Measurements from ENCODE around the gene STARD4.

STARD4 gene

DNA sequence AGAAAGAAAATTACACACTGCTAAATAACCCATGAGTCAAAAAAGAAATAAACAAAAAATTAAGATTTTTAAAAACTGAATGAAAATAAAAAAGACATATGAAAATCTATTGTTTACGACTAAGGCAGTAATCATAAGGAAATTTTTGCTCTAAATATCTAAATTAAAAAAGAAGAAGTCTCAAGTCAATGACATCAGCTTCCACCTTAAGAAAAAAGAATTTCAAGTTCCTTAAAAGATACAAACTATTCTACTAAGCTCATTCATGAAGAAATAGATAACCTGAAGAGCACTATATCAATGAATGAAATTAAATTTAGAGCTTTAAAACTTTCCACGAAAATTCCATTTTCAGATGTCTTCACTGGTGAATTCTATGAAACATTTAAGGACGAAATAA, 15.7 kb upstream of the STARD4 start:
- DNase-seq (ENCODE audit: low read depth, low spot score), result no peak

DNA sequence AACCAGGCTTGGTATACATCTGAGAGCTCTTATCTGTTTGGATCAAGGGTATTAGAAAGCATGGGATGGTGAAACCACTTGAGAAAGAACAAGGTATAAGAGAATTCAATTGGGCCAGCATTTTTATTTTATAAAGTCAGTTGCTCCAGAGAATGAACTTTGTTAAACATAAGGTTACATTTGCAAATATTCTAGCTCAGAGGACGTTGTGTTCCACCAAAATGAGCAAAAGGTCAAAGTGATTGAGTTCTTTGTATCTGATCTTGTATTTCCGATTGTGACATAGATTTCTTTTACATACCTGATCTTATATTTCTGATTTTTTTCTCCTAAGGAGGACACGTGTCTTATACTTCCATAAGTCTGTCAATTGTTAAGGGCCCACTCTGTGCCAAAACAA, 8.6 kb upstream of the STARD4 start:
- DNase-seq (ENCODE audit: low read depth, low spot score), result no peak

DNA sequence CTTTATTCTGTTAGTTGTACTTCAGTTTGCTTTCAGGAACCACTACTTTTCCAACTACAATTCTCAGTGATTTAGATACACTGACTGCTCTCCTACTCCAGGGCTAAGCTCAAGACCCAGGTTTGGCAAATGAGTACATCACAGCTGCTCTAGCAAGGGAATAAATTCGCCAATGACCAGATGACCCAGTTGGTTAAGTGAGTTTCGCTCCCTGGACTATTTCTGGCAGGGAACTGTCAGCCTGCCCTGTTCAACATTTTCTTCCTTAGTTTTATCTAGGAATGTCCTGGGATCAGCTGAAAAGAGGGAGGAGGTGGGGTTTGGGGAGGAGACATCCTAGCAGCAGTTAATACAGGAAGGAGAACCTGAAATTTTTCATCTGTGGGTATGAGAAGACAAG, 6.4 kb upstream of the STARD4 start:
- DNase-seq (ENCODE audit: low read depth, low spot score), result no peak

DNA sequence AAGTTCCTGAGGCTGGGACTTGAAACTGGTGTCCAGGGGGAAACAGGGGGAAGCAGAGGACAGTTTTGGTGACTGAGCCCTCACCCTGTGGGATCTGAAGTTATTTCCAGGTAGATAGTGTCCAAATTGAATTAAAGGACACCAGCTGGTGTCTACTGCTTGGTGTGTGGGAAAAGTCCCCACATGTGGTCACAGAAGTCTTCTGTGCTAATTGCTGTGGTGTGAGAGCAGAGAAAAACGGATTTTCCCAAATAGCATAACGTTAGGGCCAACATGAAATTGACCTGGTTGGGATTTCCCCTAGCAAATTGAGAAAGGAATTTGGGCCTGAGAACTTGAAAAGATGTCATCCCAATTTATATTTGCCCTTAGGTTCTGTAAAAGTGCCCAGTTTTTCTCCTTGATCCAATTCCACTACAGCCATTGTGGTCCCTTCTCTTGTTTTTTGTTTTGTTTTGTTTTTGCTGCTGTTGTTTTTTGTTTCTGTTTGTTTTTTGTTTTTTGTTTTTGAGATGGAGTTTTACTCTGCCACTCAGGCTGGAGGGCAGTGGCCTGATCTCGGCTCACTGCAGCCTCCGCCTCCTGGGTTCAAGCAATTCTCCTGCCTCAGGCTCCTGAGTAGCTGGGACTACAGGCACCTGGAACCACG, 5.6 kb upstream of the STARD4 start:
- no peak for DNase-seq (ENCODE audit: low read depth, low spot score)

DNA sequence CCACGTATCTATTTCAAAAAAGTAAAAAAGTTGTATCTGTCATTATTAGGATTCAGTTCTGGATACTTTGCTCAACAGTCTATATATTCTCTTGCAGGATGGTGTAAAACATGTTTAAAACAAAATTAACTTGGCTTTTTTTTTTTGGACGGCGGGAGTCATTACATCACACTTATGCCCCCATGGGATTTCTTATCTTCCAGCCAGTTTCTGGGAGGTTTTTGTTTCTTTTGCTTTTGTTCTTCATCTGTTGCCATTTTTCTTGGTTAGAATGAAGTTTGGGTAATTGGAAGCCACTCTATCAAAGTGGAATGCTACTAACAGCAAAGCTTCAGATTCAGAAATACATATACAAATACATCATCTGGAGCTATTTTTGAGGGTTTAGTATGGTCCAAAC, 1.8 kb upstream of the STARD4 start:
- no peak for DNase-seq (ENCODE audit: low read depth, low spot score)

DNA sequence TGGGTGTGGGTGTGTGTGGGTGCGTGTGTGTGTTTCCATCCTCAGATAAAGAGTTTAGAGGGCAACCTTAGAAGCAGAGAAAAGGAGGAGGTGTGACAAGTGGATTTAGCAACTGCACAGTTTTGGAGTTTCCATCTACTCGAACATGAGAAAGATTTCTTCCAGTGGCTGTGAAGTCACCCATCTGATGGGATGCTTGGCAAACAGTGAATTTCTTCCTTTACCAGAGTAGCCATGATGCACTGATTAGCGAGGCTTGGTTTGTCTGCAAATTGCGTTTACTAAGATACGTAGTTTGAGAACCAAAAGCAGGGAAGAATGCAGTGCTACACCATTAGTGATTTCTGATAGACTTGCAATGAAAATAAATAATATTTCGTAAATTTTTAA, 791 bp upstream of the STARD4 start:
- DNase-seq (ENCODE audit: low read depth, low spot score), result no peak

DNA sequence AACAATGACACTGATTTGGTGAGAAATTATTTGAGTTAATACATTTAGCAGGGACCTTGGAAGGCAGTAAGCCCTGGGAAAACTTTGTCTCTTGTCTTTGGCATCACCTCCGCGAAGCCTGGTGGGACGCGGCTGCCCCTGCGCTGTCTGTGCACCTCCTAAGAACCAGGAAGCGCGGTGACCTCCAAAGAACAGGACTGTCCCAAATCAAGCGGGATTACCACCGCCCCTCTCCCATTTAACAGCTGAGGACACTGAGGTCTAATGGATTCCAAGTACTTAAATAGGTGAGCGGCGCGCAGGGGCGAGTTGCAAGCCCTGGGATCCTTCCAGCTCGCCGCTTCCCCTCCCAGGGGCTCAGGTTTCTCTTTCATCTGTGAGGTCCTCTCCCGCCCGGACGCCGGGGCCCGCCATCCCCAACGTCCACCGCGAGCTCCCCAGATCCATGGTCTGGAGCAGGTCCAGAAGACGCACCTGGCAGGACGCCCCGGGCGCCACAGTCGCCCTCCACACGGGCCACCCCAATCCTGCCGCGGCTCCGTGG, 432 bp downstream of the STARD4 start:
- DNase-seq (ENCODE audit: low read depth, low spot score), result no peak

DNA sequence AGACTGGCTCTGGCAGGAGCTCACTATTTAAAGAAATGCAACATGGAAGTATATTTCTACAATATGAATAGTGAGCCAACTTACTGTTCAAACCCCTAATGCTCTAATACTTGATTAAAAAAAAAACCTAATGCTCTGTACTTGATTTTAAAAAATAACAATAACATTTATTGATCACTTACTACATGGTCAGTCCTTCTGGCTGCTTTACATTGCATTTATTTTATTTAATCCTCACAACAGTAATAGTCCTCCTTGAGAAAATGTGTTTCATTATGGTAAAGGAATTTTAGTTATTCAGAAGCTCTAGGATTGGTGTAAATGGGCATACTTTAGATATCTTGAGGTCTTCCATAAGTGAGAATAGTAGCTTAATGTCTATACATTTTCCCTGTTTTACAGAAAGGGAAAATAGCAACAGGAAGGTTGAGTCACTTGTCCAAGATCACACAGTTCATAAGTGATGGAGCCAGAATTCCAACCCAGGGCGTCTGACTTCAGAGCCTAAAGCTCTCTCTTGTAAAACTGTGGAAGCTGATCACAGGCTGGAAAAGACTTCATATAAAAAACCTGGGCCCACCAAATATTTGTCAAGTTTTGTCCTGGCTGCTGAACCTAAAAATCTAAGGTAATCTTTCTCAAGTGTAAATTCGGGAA, 1.0 kb downstream of the STARD4 start:
- no peak for DNase-seq (ENCODE audit: low read depth, low spot score)

DNA sequence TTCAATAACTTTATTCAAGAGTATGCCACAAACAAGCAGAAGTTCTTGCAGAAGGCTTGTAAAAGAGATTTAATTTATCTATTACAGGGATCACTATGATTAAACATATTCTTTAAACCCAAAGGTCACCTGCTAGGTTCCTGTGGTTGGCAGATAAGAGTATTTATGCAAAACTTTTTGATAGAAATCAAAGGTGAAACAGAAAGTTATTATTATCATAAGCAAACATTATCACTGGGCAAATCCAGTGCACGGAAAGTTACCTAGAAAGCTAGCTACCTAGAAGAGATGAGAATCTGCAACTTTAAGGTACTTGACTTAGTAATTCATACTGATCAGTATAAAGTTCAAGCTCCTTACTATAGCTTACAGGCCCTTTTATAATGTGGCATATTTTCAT, 3.2 kb downstream of the STARD4 start:
- no peak for DNase-seq (ENCODE audit: low read depth, low spot score)

DNA sequence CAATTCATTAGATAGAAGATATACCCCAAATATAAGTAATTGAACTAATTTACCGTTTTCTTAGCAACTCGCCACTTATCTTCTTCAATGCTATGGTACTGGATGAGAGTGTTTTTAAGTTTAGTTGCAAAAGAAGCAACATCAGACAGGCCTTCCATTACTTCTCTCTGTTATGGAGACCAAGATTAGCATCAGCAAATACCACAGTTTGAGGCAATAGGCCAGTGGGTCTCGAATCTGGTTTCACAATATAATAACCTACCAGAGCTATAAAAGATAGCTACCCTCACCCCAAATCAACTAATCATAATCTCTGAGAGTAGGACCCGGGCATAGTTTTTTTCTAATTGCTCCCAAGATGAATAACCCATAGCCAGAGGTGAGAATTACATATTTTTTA, 5.1 kb downstream of the STARD4 start:
- no peak for DNase-seq (ENCODE audit: low read depth, low spot score)

DNA sequence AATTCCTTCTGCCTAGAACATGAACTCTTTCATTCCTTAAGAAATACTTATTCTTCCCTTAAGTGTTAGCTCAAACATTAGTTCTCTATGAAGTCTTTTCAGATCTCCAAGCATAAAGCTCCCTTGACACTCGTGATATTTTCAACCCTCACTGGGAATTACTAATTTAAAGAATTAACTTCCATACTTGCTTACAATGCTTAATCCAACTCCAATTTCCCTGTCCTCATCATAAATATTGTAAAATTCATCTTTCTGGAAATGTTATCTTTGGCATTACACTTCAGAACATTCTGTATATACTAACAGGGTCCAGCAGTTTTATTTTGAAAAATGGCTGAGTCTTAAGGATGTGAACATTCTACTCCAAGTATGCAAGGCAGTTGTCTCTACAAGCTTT, 7.2 kb downstream of the STARD4 start:
- no peak for DNase-seq (ENCODE audit: low read depth, low spot score)

DNA sequence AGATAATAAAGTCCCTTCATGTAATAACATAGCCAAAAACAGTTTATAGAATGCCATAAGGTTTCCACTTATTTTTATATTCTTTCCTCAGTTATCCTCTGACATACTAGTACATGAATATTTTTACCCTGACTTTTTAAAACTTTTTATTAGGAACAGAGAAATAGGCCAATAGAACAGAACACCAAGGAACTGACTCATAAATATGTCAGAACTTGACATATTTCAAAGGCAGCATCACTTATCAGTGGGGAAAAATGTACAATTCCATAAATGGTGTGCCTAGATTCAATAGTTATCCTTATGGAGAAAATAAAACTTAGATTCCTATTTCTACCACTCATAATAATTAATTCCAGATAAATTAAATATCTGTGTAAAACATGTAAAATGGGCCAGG, 9.4 kb downstream of the STARD4 start:
- DNase-seq (ENCODE audit: low read depth, low spot score), result no peak

DNA sequence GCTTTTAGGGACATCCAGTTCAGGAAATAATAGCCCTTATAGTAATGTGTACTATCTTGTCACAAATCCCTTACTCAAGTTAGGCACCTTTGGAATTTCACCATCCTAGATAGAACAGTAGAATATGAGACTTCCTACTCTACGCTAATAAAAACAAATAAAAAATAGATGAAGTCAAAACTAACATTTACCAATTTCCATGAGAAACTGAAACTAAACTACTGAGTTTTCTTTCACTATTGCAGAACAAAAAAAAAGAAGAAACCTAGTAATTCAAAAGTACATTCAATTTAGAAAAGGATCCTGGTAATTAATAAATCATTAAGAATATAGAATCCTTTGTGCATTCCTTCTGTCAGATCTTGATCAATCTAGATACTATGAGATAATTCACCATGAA, 14.0 kb downstream of the STARD4 start:
- no peak for DNase-seq (ENCODE audit: low read depth, low spot score)

DNA sequence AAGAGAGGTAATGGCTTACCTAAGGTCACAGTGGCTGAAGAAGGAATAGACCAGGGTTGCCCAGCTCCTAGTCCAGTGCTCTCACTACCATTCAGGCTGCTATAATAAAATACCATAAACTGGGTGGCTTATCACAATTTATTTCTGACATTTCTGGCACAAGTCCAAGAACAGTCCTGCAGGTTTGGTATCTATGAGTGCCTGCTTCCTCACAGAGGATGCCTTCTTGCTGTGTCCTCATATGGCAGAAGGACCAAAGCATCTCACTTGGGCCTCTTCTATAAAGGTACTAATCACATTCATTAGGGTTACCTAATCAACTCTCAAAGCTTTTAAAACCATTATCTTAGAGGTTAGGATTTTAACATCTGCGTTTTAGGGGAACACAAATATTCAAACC, 17.2 kb downstream of the STARD4 start:
- no peak for DNase-seq (ENCODE audit: low read depth, low spot score)

DNA sequence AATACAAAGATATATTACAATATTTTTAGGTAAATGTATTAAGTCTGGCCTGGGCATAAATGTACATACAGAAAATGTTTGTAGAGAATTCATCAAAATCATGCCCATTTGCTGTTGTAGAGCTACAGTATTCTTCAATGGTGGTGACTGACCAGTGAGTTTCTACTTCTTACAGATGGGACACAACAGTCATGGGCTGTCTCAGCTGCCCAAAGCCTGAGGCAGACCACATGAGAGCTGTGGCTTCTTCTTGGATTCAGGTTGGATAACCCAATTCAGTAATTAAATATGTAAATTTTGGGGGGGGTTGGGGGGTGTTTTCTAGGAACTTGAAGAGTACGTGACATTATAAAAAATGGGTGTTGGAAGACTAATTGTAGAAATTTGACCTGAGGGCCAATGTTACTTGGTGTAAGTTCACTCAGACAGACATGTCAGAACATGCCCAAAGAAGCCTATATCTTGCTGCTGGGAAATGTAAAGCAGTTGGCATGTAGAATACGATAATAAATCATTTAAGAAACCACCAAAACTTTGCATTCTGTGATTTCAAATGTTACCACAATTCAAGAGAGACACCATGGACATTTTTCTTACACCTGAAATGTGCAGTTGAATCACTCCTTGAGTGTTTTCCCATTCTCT, 17.9 kb downstream of the STARD4 start:
- no peak for DNase-seq (ENCODE audit: low read depth, low spot score)

DNA sequence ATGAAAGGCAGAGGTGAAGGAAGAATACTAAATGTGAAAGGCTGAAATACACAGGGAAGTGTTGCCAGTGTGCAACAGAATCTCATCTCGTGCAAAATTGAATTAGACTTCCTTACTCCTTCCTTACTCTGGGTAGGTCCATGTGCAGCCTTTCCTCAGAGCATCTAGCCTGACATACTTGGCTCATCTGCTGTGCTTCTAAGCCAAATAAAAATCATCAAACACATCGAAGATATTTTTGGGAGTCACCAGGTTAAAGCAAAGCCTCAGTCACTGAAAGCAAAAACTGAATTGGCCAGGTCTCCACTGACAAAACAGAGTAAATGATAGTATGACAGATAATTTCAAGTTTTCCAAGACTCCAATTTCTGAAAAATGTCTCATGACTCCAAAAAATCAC, 19.3 kb downstream of the STARD4 start:
- no peak for DNase-seq (ENCODE audit: low read depth, low spot score)

DNA sequence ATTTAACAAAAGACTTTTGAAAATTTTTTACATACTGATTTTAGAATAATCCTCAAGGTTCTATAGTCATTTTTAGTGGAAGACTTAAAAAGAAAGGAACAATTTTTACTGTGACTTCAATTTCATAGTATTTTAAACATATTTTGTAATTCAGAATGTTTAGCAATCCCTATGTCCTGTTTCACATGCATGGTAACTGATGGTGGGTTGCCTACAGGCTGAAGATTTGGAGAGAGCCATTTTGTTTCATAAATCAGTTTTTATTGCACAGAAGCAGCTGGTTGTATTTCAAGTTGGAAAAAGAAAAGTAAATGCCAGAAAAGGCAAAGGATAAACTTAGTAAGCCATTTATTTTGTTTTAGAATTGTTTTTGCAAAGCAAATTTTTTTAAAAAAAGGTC, 24.0 kb downstream of the STARD4 start:
- DNase-seq (ENCODE audit: low read depth, low spot score), result no peak

DNA sequence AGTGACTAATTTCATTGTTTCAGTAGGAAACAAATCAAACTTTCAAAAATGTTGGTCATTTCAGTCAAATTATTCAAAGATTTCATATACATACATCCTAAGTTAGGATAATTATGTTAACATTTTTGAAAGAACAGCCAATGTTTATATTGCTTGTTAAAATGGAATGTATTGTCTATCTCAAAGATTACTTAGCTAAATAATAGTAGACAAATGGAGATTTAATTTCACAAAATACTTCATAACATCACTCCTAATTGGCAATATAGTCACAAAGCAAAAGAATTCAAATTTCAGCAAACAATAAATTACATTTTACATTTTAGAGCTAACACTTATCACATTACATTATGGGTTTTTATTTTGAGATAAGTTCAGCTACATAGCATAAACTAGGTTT, 25.4 kb downstream of the STARD4 start:
- no peak for DNase-seq (ENCODE audit: low read depth, low spot score)

DNA sequence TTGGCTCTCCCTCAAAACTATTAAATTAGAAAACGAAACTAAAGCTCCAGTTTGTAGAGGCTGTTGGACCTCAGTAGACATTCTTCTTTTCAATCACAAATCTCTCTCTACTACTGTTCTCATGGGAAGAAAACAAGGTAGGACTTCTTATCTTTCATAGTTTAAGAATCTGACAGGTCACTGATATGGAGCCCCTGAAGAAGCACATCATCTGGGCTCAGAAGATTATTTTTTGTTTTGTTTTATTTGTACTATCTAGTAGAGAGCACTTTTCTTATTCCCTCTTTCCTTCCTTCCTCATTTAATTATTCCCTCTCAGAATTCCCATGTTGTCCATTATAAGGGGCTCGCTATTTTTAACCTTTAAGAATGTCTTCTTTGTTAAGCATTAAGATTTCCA, 26.3 kb downstream of the STARD4 start:
- DNase-seq (ENCODE audit: low read depth, low spot score), result no peak

DNA sequence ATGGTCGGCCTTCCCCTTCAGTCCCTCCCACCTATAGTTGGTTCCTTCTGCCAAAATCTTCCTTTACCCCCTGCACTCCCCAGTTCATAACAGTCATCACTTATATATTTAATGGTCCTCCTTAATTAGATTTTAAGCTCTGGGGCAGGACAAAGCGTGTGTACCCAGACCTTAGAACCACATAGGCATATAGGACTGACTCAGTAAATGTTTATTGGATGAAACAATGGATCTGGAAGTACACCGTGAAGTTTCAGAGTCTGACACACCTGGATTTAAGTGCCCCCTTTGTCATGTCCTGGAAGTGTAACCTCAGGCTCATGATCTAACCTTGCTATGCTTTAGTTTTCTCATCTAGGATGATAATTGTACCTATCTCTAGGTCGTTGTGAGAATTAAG, 32.0 kb downstream of the STARD4 start:
- no peak for DNase-seq (ENCODE audit: low read depth, low spot score)

DNA sequence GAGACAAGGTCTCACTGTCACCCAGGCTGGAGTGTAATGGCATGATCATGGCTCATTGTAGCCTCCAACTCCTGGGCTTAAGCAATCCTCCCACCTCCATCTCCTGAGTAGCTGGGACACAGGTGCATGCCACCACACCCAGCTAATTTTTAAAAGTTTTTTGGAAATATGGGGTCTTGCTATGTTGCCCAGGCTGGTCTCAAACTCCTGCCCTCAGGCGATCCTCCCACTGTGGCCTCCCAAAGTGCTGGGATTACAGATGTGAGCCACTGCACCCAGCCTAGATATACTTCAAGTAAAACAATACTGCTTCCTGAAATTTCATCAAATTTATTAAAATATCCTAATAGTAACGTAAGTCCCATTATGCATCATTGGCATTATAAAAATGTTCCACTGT, 33.4 kb downstream of the STARD4 start:
- DNase-seq (ENCODE audit: low read depth, low spot score), result no peak

DNA sequence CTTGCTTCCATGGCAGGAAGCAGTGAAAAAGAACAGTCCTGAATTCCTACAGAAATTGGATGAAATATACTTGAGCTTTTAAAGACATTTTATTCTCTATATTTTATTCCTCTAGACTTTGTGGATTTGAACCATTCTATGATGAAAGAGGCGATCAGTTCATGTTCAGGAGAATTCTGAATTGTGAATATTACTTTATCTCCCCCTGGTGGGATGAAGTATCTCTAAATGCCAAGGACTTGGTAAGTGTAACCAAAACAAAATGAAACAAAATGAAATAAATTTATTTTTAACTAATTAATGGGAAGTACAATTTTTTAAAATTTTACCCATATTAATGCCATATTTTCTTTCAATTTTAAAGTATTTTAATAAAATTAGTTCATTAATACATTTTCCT, 34.1 kb downstream of the STARD4 start:
- no peak for DNase-seq (ENCODE audit: low read depth, low spot score)

DNA sequence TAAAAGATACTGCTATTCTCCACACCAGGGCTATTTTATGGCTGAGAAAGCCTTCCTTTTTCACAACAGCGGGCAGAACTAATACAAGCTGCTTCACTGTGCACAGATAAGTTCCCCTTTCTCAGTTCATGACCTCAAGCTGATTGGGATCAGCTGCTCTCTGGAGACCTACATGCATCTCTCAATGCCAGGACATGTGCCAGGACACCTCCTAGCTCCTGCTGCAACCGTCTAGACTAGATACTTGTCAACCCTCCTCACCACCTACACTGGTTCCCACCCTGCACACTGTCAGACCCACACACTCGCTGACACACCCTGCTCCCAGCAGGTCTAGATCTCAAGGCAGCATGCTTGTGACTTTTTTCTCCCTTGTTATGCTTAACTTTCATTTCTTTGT, 39.8 kb downstream of the STARD4 start:
- no peak for DNase-seq (ENCODE audit: low read depth, low spot score)
